AG08395 (cell line): ENCODE measurements around the gene PALS2.

Experiments used
- DNase-seq: peaks from one replicate; pipeline ENCODE4 v3.0.0; 2012; ENCODE audit warnings: mixed read lengths, low spot score

PALS2 gene

GRCh38 chr7:24572997-24573553 is at the start of gene PALS2:
Gene PALS2 (plus strand): TSS chr7:24573452. CDS start chr7:24623668, 50,216 bp downstream.
- peak; percentile 84 for DNase-seq

- DNase-seq: no peak
These were observed 42.0 kb upstream of the PALS2 start for GRCh38 chr7:24531255-24531654.

- no peak for DNase-seq
These were observed 36.6 kb upstream of the PALS2 start for GRCh38 chr7:24536682-24537081.

- DNase-seq: no peak
These were observed 32.3 kb upstream of the PALS2 start for GRCh38 chr7:24540956-24541355.

- no peak for DNase-seq
These were observed 28.0 kb upstream of the PALS2 start for GRCh38 chr7:24545215-24545614.

- DNase-seq: no peak
These were observed 24.9 kb upstream of the PALS2 start for GRCh38 chr7:24548390-24548789.

GRCh38 chr7:24549991-24550390 is 23.3 kb upstream of the PALS2 start:
- DNase-seq: no peak

GRCh38 chr7:24555184-24555583 is 18.1 kb upstream of the PALS2 start:
- no peak for DNase-seq

GRCh38 chr7:24555719-24556118 is 17.5 kb upstream of the PALS2 start:
- no peak for DNase-seq

- DNase-seq: no peak
These were observed 12.5 kb upstream of the PALS2 start for GRCh38 chr7:24560772-24561171.

GRCh38 chr7:24566274-24566673 is 7.0 kb upstream of the PALS2 start:
- no peak for DNase-seq

- DNase-seq: no peak
These were observed 2.3 kb upstream of the PALS2 start for GRCh38 chr7:24570983-24571382.

GRCh38 chr7:24572016-24572392 is 1.2 kb upstream of the PALS2 start:
- DNase-seq: no peak

GRCh38 chr7:24572393-24572996 is 757 bp upstream of the PALS2 start:
- DNase-seq: peak; percentile 50

- DNase-seq: peak; percentile 35
These were observed 494 bp downstream of the PALS2 start for GRCh38 chr7:24573554-24574338.

- DNase-seq: peak; percentile 11
These were observed 1.1 kb downstream of the PALS2 start for GRCh38 chr7:24574386-24574785.

- no peak for DNase-seq
These were observed 1.7 kb downstream of the PALS2 start for GRCh38 chr7:24574950-24575349.

- peak; percentile 64 for DNase-seq
These were observed 3.1 kb downstream of the PALS2 start for GRCh38 chr7:24576171-24577025.

- DNase-seq: no peak
These were observed 4.8 kb downstream of the PALS2 start for GRCh38 chr7:24578052-24578451.

- no peak for DNase-seq
These were observed 7.2 kb downstream of the PALS2 start for GRCh38 chr7:24580283-24580946.

GRCh38 chr7:24582166-24582565 is 8.9 kb downstream of the PALS2 start:
- no peak for DNase-seq

- DNase-seq: no peak
These were observed 14.6 kb downstream of the PALS2 start for GRCh38 chr7:24587853-24588252.
